AG10803 (cell line): Measurements from ENCODE around the gene PRICKLE2.
A peak's percentile ranks its signal among the peaks of the same experiment; 100 is the strongest.

ENCODE experiments used
- DNase-seq: peaks from one replicate; pipeline ENCODE4 v3.0.0; 2010; ENCODE audit warnings: low read depth
- H3K4me3 ChIP-seq: 2 replicates; pipeline ENCODE4 v1.5.1; 2011; ENCODE audit warnings: mild to moderate bottlenecking, low read length, control low read depth
- CTCF ChIP-seq: conservative IDR thresholded peaks from 2 replicates; pipeline ENCODE4 v1.5.1; 2011; ENCODE audit warnings: mild to moderate bottlenecking, low read length, control low read depth, inconsistent platforms

PRICKLE2 gene

GRCh38 chr3:64072126-64072525 lies 153.1 kb downstream of the PRICKLE2 start:
- H3K4me3 ChIP-seq = no peak overlapping the region
- DNase-seq = no peak
- no peak for TF ChIP-seq CTCF

GRCh38 chr3:64070704-64071103 lies 154.6 kb downstream of the PRICKLE2 start:
- peak; percentile 26 for DNase-seq
- no peak overlapping the region for H3K4me3 ChIP-seq
- no peak for TF ChIP-seq CTCF

GRCh38 chr3:64067506-64068346 lies 157.5 kb downstream of the PRICKLE2 start:
- TF ChIP-seq CTCF = no peak
- H3K4me3 ChIP-seq = no peak overlapping the region
- DNase-seq = peak; percentile 13

- H3K4me3 ChIP-seq = no peak overlapping the region
- no peak for TF ChIP-seq CTCF
- no peak for DNase-seq
Measured at GRCh38 chr3:64064804-64065203, 160.5 kb downstream of the PRICKLE2 start.

GRCh38 chr3:64063983-64064438 lies 161.3 kb downstream of the PRICKLE2 start:
- DNase-seq = no peak
- no peak overlapping the region for H3K4me3 ChIP-seq
- TF ChIP-seq CTCF = no peak

- TF ChIP-seq CTCF = no peak
- no peak for DNase-seq
- no peak overlapping the region for H3K4me3 ChIP-seq
Measured at GRCh38 chr3:64063207-64063982, 161.9 kb downstream of the PRICKLE2 start.
